Measurements from ENCODE around the gene CD9.

The CD9 gene

DNA sequence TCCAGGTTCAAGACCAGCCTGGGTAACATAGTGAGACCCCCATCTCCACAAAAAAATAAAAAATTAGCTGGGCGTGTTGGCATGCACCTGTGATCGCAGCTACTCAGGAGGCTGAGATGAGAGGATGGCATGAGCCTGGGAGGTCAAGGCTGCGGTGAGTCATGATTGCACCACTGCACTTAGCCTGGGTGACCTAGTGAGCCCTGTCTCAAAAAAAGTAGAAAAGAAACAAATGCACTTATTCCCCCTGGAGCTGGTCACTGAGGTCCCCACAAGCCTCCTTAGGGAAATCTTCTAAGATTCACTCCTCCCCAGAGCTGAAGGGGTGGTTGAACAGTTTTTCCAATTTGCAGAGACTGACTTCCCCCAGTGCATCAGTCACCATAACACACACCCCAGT is 1.6 kb downstream of the CD9 start:
- no peak for DNase-seq (ENCODE audit: low read depth, low spot score)
- Histone ChIP-seq H3K4me3 (ENCODE audit: low read length) (no peak overlapping the region), H3K36me3 (ENCODE audit: control insufficient read depth, insufficient read depth, low read length) (peaks cover 3% of the 10 kb centered on the region; the same call in 1 of the 2 replicates), H3K27ac (ENCODE audit: low read length) (no peak overlapping the region), H3K27me3 (ENCODE audit: control insufficient read depth, insufficient read depth, low read length) (no peaks in the 10 kb centered on the region), H3K4me1 (ENCODE audit: control insufficient read depth, insufficient read depth, low read length) (peaks cover 26% of the 10 kb centered on the region), H3K9me3 (ENCODE audit: control insufficient read depth, insufficient read depth, low read length) (no peaks in the 10 kb centered on the region)
- WGBS (ENCODE audit: insufficient coverage, insufficient read length) = no CpG with 5 or more reads among the region's 3 CpGs

GRCh38 chr12:6202304-6202703 is 2.1 kb downstream of the CD9 start:
- no peak overlapping the region for H3K27ac ChIP-seq (ENCODE audit: low read length)
- no CpG with 5 or more reads among the region's 6 CpGs for WGBS (ENCODE audit: insufficient coverage, insufficient read length)

DNA sequence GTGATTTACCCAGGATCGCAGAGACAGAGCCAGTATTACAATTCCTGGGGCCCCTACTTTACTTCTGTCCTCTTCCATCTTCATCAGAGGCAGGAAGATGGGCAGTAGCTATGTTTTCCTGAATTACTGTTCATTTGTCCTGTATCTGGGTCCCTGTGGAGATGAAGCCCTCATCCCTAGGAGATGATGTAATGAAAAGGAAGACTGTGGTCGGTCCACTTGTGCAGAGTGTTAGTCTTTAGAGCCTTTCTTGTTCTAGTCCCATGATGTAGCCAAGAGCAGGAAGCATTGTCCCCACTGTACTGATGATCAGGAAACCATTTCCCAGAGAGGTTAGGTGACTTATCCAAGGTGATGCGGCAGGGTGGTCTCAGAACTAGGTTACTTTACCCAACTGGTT is 2.6 kb downstream of the CD9 start:
- DNase-seq (ENCODE audit: low read depth, low spot score) = no peak
- Histone ChIP-seq H3K27me3 (ENCODE audit: control insufficient read depth, insufficient read depth, low read length) (no peaks in the 10 kb centered on the region), H3K4me3 (ENCODE audit: low read length) (no peak overlapping the region), H3K9me3 (ENCODE audit: control insufficient read depth, insufficient read depth, low read length) (no peaks in the 10 kb centered on the region), H3K36me3 (ENCODE audit: control insufficient read depth, insufficient read depth, low read length) (peaks cover 3% of the 10 kb centered on the region; the same call in 1 of the 2 replicates), H3K27ac (ENCODE audit: low read length) (no peak overlapping the region), H3K4me1 (ENCODE audit: control insufficient read depth, insufficient read depth, low read length) (peaks cover 25% of the 10 kb centered on the region)
- WGBS (ENCODE audit: insufficient coverage, insufficient read length) = no CpG with 5 or more reads among the region's 3 CpGs

More at GRCh38 chr12:6202304-6202703, 2.1 kb downstream of the CD9 start:
- peaks cover 3% of the 10 kb centered on the region; the same call in 1 of the 2 replicates for H3K36me3 ChIP-seq (ENCODE audit: control insufficient read depth, insufficient read depth, low read length)
- peaks cover 26% of the 10 kb centered on the region for H3K4me1 ChIP-seq (ENCODE audit: control insufficient read depth, insufficient read depth, low read length)
- no peak overlapping the region for H3K4me3 ChIP-seq (ENCODE audit: low read length)
- DNase-seq (ENCODE audit: low read depth, low spot score) = no peak
- H3K9me3 ChIP-seq (ENCODE audit: control insufficient read depth, insufficient read depth, low read length) = no peaks in the 10 kb centered on the region
- H3K27me3 ChIP-seq (ENCODE audit: control insufficient read depth, insufficient read depth, low read length) = no peaks in the 10 kb centered on the region

GRCh38 chr12:6203601-6204000 is 3.4 kb downstream of the CD9 start:
- Histone ChIP-seq H3K4me1 (ENCODE audit: control insufficient read depth, insufficient read depth, low read length) (peaks cover 21% of the 10 kb centered on the region), H3K9me3 (ENCODE audit: control insufficient read depth, insufficient read depth, low read length) (no peaks in the 10 kb centered on the region), H3K27me3 (ENCODE audit: control insufficient read depth, insufficient read depth, low read length) (no peaks in the 10 kb centered on the region), H3K36me3 (ENCODE audit: control insufficient read depth, insufficient read depth, low read length) (peaks cover 3% of the 10 kb centered on the region; the same call in 1 of the 2 replicates), H3K4me3 (ENCODE audit: low read length) (no peak overlapping the region), H3K27ac (ENCODE audit: low read length) (no peak overlapping the region)
- no CpG with 5 or more reads among the region's 3 CpGs for WGBS (ENCODE audit: insufficient coverage, insufficient read length)
- no peak for DNase-seq (ENCODE audit: low read depth, low spot score)

GRCh38 chr12:6204533-6205143 is 4.4 kb downstream of the CD9 start:
- no peaks in the 10 kb centered on the region for H3K27me3 ChIP-seq (ENCODE audit: control insufficient read depth, insufficient read depth, low read length)
- peaks cover 21% of the 10 kb centered on the region for H3K4me1 ChIP-seq (ENCODE audit: control insufficient read depth, insufficient read depth, low read length)
- peak overlapping the region; percentile 40 for H3K27ac ChIP-seq (ENCODE audit: low read length)
- WGBS (ENCODE audit: insufficient coverage, insufficient read length) = no CpG with 5 or more reads among the region's 5 CpGs
- DNase-seq (ENCODE audit: low read depth, low spot score) = no peak
- H3K36me3 ChIP-seq (ENCODE audit: control insufficient read depth, insufficient read depth, low read length) = peaks cover 3% of the 10 kb centered on the region; the same call in 1 of the 2 replicates
- H3K9me3 ChIP-seq (ENCODE audit: control insufficient read depth, insufficient read depth, low read length) = no peaks in the 10 kb centered on the region
- no peak overlapping the region for H3K4me3 ChIP-seq (ENCODE audit: low read length)

- Histone ChIP-seq H3K4me1 (ENCODE audit: control insufficient read depth, insufficient read depth, low read length) (peaks cover 21% of the 10 kb centered on the region), H3K4me3 (ENCODE audit: low read length) (no peak overlapping the region)
These were observed 4.9 kb downstream of the CD9 start for GRCh38 chr12:6205144-6205539.

DNA sequence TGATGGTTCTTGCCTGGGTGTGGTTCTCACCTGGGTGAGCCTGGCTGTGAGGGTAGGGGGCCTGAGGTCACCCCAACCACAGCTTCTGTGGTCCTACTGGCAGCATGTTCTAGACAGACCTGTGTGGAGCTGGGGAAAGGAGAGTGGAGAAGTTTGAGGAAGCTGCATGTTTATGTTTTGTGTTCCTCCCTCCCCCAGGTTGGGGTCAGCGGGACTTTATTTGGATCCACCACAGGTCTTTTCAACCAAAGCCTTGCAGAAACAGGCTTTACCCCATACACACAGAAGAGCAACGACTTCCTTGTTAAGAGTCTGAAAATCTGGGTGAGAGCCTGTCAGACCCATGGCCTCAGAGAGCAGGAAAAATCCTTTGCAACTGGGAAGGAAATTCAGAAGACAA is 5.6 kb downstream of the CD9 start:
- DNase-seq (ENCODE audit: low read depth, low spot score) = no peak
- no CpG with 5 or more reads among the region's 2 CpGs for WGBS (ENCODE audit: insufficient coverage, insufficient read length)
- Histone ChIP-seq H3K27me3 (ENCODE audit: control insufficient read depth, insufficient read depth, low read length) (no peaks in the 10 kb centered on the region), H3K36me3 (ENCODE audit: control insufficient read depth, insufficient read depth, low read length) (peaks cover 3% of the 10 kb centered on the region; the same call in 1 of the 2 replicates), H3K4me3 (ENCODE audit: low read length) (no peak overlapping the region), H3K27ac (ENCODE audit: low read length) (no peak overlapping the region), H3K4me1 (ENCODE audit: control insufficient read depth, insufficient read depth, low read length) (peaks cover 21% of the 10 kb centered on the region), H3K9me3 (ENCODE audit: control insufficient read depth, insufficient read depth, low read length) (no peaks in the 10 kb centered on the region)

More at GRCh38 chr12:6205144-6205539, 4.9 kb downstream of the CD9 start:
- H3K27me3 ChIP-seq (ENCODE audit: control insufficient read depth, insufficient read depth, low read length) = no peaks in the 10 kb centered on the region
- peaks cover 3% of the 10 kb centered on the region; the same call in 1 of the 2 replicates for H3K36me3 ChIP-seq (ENCODE audit: control insufficient read depth, insufficient read depth, low read length)
- peak overlapping the region; percentile 40 for H3K27ac ChIP-seq (ENCODE audit: low read length)
- no peaks in the 10 kb centered on the region for H3K9me3 ChIP-seq (ENCODE audit: control insufficient read depth, insufficient read depth, low read length)
- DNase-seq (ENCODE audit: low read depth, low spot score) = no peak
- no CpG with 5 or more reads among the region's 8 CpGs for WGBS (ENCODE audit: insufficient coverage, insufficient read length)

DNA sequence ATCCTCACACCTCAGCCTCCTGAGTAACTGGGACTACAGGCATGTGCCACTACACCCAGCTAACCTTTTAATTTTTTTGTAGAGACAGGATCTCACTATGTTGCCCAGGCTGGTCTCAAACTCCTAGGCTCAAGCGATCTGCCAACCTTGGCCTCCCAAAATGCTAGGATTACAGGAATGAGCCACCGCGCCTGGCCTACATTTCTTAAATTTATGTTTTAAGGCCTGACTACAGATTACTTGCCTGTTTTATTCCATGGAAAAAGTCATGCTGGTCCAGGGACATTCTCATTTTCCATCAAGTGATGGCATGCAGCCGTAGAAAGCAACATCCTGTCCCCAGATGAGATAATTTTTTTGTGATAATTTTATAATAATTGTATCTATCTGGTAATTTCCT is 6.1 kb downstream of the CD9 start:
- DNase-seq (ENCODE audit: low read depth, low spot score) = no peak
- no peaks in the 10 kb centered on the region for H3K27me3 ChIP-seq (ENCODE audit: control insufficient read depth, insufficient read depth, low read length)
- no peak overlapping the region for H3K27ac ChIP-seq (ENCODE audit: low read length)
- H3K36me3 ChIP-seq (ENCODE audit: control insufficient read depth, insufficient read depth, low read length) = peaks cover 4% of the 10 kb centered on the region; the same call in 1 of the 2 replicates
- no peaks in the 10 kb centered on the region for H3K9me3 ChIP-seq (ENCODE audit: control insufficient read depth, insufficient read depth, low read length)
- no CpG with 5 or more reads among the region's 4 CpGs for WGBS (ENCODE audit: insufficient coverage, insufficient read length)
- H3K4me1 ChIP-seq (ENCODE audit: control insufficient read depth, insufficient read depth, low read length) = peaks cover 22% of the 10 kb centered on the region
- no peak overlapping the region for H3K4me3 ChIP-seq (ENCODE audit: low read length)

DNA sequence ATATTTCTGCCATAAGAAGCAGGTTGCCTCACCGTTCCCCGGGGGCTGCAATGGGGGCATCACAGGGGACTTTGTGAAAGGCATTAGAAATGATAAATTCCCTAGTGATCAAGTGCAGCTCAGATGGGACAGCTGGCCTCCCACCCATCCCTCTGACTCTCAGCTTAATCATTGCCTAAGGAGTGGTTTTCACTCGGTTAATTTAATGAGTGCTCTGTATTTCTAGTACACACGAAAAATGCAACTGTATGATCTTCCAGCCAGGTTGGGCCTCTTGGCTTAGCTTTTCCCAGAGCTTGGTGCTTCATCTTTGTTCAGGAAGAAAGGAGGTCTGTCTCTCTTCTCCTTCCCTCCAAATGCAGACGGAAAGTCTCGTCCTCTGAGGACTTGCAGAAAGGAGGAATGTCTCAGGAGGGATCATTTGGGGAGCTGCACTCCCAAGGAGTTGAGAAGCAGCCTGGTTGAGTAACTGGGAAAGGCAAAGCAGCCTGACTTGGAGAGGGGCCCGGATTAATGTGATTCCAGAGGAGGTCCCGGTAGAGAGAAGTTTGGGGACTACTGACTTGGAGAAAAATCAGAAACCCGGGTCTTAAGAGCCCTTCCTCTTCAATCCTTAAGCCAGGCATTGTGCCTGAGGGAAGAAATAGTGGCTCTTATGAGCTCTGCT is 7.2 kb downstream of the CD9 start:
- Histone ChIP-seq H3K4me3 (ENCODE audit: low read length) (no peak overlapping the region), H3K4me1 (ENCODE audit: control insufficient read depth, insufficient read depth, low read length) (peaks cover 18% of the 10 kb centered on the region), H3K27me3 (ENCODE audit: control insufficient read depth, insufficient read depth, low read length) (no peaks in the 10 kb centered on the region), H3K9me3 (ENCODE audit: control insufficient read depth, insufficient read depth, low read length) (no peaks in the 10 kb centered on the region), H3K36me3 (ENCODE audit: control insufficient read depth, insufficient read depth, low read length) (peaks cover 4% of the 10 kb centered on the region; the same call in 1 of the 2 replicates), H3K27ac (ENCODE audit: low read length) (no peak overlapping the region)
- WGBS (ENCODE audit: insufficient coverage, insufficient read length) = no CpG with 5 or more reads among the region's 9 CpGs
- DNase-seq (ENCODE audit: low read depth, low spot score) = no peak

DNA sequence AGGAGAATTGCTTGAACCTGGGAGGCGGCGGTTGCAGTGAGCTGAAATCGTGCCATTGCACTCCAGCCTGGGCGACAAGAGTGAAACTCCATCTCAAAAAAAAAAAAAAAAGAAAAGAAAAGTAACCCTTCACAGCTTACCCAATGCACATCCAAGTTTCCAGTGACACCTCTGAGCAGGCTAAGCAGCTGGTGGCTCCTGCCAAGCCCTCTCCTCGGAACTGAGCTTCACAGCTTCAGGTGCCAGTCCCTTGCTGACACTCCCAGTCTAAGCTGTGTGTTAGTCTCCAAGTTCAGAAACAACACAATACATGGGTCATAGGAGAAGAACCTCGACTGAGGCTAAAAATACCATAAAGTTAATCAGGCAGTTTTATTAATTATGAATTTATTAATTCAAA is 7.9 kb downstream of the CD9 start:
- Histone ChIP-seq H3K4me3 (ENCODE audit: low read length) (no peak overlapping the region), H3K9me3 (ENCODE audit: control insufficient read depth, insufficient read depth, low read length) (no peaks in the 10 kb centered on the region), H3K4me1 (ENCODE audit: control insufficient read depth, insufficient read depth, low read length) (peaks cover 17% of the 10 kb centered on the region), H3K36me3 (ENCODE audit: control insufficient read depth, insufficient read depth, low read length) (peaks cover 2% of the 10 kb centered on the region; the same call in 1 of the 2 replicates), H3K27me3 (ENCODE audit: control insufficient read depth, insufficient read depth, low read length) (no peaks in the 10 kb centered on the region), H3K27ac (ENCODE audit: low read length) (no peak overlapping the region)
- no CpG with 5 or more reads among the region's 6 CpGs for WGBS (ENCODE audit: insufficient coverage, insufficient read length)
- DNase-seq (ENCODE audit: low read depth, low spot score) = no peak
